HG03045 (cell line): ENCODE results near the gene SMAD1.
A peak's percentile ranks its signal among the peaks of the same experiment; 100 is the strongest.
"Not testable (repeated sequence)": the region's sequence is repeated elsewhere in the genome, so short reads cannot be mapped to it uniquely, and the experiment has no call there.

ENCODE experiments used
- ATAC-seq: cut with Tn5 transposase; IDR thresholded peaks from one replicate; pipeline ENCODE4 v1.9.1; 2021; ENCODE audit warnings: mild to moderate bottlenecking, moderate library complexity; ENCODE audit not compliant: unreplicated experiment

The SMAD1 gene

GRCh38 chr4:145554691-145555090, 73.0 kb downstream of the SMAD1 start:
- ATAC-seq = no peak

DNA sequence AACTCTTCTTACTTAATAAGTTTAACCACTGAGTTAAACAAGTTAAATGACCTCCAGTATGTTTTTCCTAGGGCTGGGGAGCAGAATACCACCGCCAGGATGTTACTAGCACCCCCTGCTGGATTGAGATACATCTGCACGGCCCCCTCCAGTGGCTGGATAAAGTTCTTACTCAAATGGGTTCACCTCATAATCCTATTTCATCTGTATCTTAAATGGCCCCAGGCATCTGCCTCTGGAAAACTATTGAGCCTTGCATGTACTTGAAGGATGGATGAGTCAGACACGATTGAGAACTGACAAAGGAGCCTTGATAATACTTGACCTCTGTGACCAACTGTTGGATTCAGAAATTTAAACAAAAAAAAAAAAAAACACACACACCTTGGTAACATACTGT, 76.1 kb downstream of the SMAD1 start:
- ATAC-seq = peak; percentile 82

DNA sequence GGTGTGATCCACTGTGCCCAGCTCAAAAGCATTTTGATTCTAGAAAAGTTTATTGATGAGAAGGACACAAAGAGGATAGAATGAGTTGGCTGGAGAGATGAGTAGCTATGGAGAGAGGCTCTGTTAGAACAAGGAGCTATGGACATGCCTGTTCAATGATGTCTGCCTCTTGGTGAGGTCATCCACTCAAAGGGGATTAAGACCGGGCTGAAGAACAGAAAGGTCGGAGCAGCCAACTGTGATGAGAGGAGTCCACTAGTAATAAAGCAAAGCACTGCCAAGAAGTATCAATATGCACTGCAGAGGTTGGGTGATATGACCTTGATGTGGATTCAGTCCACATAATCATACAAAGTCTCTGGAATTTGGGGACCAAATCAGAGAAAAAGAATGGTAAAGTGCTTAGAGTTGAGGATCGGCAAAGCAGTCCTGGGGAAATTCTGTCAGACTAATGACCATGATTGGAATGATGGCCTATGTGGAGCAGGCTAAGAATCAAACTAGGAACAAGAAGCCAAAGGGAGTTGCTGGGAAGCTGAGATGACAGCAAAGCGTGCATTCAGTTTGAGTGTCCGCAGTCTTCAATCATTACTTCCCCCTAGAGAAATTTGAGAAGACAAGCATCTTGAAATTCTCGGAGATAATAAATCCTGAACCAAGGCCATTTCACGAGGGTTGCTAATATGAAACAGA, 81.8 kb downstream of the SMAD1 start:
- no peak for ATAC-seq

- no peak for ATAC-seq
These were observed 82.9 kb downstream of the SMAD1 start for GRCh38 chr4:145564540-145564939.

DNA sequence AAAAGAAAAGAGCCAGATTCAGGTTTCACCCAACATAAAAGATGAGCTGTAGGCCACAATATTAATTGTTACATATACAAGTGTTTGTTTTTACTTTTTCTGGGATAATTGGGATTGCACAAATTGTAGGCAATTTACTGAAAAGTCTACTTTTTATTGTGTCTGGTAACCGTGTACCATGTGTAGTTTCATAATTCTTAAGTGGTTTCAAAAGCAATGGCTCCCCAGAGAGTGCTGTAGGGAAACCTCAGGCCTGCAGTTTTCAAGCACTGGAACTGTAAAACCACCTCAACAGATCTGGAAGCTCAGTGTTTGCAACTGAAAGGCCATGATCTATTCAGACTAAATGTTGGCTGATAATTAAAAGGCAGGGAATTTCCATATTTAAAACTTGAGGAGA, 83.7 kb downstream of the SMAD1 start:
- no peak for ATAC-seq

DNA sequence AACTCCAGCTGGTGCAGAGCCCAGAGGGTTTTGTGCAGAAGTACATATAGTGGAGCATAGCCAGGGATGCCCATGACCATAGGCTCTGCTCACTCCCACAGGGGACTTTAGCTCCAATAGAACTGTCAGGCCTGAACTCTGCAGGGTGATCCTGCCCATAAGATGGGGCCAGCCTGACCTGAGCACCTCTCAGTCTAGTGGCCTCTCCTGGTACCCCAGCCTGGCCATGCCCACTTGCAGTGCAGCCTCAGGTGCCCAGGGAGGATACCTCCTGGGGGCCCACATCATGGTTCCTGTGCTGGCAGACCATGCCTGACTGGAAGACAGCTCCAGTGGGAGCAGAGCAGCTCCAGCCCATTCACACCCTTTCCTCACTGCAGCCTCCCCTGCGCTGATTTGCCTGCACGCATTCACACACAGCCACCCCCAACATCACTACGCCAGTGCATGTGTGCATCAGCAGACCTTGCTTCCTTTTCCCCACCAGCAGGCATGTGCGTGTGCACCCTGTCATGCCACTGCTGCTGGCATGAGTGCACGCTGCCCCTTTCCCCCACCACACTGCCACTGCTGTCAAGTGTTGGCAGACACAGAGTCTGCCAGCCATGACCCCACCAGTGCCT, 84.5 kb downstream of the SMAD1 start:
- no peak for ATAC-seq

GRCh38 chr4:145566768-145567167, 85.1 kb downstream of the SMAD1 start:
- no peak for ATAC-seq

DNA sequence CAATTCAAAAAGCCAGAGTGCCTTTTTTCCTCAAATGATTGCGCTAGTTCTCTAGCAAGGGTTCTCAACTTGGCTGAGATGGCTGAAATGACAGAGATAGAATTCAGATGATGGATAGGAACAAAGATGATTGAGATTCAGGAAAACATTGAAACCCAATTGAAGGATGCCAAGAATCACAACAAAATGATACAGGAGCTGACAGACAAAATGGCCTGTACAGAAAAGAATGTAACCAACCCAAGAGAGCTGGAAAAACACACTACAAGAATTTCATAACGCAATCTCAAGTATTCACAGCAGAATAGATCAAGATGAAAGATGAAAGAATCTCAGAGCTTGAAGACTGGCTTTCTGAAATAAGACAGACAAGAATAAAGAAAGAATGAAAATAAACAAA, 85.9 kb downstream of the SMAD1 start:
- no peak for ATAC-seq

- not testable (repeated sequence) for ATAC-seq
These were observed 92.9 kb downstream of the SMAD1 start for GRCh38 chr4:145574546-145574945.

GRCh38 chr4:145580906-145581305, 99.3 kb downstream of the SMAD1 start:
- ATAC-seq = no peak

GRCh38 chr4:145583191-145584055, 101.8 kb downstream of the SMAD1 start:
- ATAC-seq = no peak

DNA sequence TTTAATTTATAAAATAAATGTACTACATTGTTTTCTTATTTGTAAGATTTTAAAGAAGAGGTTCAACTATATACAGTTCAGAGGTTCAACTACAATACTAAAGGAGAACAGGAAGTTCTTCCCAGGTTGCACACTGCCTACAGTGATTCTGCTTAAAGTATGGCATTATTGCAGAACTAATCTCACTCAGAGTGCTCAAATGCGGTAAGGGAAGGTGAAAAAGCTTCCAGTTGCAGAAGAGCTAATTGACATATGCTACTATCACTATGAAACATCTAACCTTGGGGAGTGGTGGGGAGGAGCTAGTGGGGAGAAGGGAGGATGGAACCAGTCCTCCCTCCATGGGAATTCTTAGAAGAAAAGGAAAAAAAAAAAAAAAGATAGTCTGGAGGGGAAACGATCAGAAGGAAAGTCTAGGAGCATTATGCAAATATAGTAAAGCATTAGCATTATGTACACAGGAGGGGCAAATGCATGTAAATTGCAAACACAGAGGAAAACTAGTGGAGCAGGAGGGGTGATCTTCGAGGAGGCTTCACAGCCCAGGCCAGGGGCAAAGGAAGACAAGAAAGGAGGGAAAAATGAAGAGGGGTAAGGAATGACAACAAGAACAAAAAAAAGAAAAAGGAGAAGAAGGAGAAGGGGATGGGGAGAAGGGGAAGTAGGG, 105.6 kb downstream of the SMAD1 start:
- ATAC-seq = no peak

DNA sequence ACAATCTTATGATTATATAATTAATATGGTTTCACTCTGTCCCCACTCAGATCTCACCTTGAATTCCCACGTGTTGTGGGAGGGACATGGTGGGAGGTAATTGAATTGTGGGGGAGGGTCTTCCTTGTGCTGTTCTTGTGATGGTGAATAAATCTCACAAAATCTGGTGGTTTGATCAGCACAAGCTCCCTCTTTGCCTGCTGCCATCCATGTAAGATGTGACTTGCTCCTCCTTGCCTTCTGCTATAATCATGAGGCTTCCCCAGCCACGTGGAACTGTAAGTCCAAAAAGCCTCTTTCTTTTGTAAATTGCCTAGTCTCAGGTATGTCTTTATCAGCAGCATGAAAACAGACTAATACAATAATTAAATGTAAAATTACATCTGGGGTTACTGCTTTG, 107.7 kb downstream of the SMAD1 start:
- ATAC-seq = not testable (repeated sequence)

GRCh38 chr4:145589916-145590702, 108.5 kb downstream of the SMAD1 start:
- no peak for ATAC-seq

GRCh38 chr4:145602129-145602760, 120.6 kb downstream of the SMAD1 start:
- no peak for ATAC-seq

DNA sequence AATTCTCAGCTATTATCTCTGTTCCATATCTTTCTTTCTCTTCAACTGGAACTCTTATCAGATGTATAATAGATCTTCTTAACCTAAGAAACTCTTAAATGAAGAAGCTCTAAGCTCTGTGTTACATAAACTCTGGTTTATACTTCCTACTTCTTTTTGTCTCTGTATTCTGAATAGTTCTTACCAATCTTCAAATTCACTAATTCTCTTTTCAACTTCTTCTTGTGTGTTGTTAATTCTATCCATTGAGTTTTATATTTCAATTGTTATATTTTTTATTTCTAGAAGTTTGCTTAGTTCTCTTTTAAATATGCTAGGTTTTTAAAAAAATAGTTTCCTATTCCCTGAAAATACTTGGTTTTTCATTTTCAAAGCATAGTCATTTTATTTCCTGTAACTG, 124.3 kb downstream of the SMAD1 start:
- no peak for ATAC-seq
